DOHH2 (cell line): Measurements from ENCODE around the gene CYFIP2.

Experiments
- H3F3A ChIP-seq: fragments of 200-600 bp; sonication (generic), shearing (Covaris generic); 2 replicates; pipeline ENCODE4 v1.6.0; 2016; ENCODE audit warnings: antibody characterized with exemption, mild to moderate bottlenecking; ENCODE audit not compliant: control insufficient read depth, insufficient read depth
- H3K27ac ChIP-seq: fragments of 200-600 bp; sonication (generic); 2 replicates; pipeline ENCODE4 v1.5.1; 2014; ENCODE audit warnings: low read depth, mild to moderate bottlenecking, low read length, moderate library complexity
- H3K27me3 ChIP-seq: fragments of 200-600 bp; sonication (generic); 2 replicates; pipeline ENCODE4 v1.6.1; 2014; ENCODE audit warnings: mild to moderate bottlenecking, low read length, mixed read lengths; ENCODE audit not compliant: control insufficient read depth
- H3K36me3 ChIP-seq: fragments of 200-600 bp; sonication (generic); 2 replicates; pipeline ENCODE4 v1.6.1; 2014; ENCODE audit warnings: mild to moderate bottlenecking, low read length, moderate library complexity, mixed read lengths; ENCODE audit not compliant: control insufficient read depth
- H3K4me1 ChIP-seq: fragments of 200-600 bp; sonication (generic); 2 replicates; pipeline ENCODE4 v1.6.1; 2014; ENCODE audit warnings: mild to moderate bottlenecking, low read length, mixed read lengths; ENCODE audit not compliant: control insufficient read depth
- H3K4me2 ChIP-seq: fragments of 200-600 bp; sonication (generic); 2 replicates; pipeline ENCODE4 v1.6.0; 2014; ENCODE audit warnings: mild to moderate bottlenecking, low read length, moderate library complexity
- H3K4me3 ChIP-seq: fragments of 200-600 bp; sonication (generic); 2 replicates; pipeline ENCODE4 v1.5.1; 2014; ENCODE audit warnings: mild to moderate bottlenecking, low read length, mixed read lengths
- H3K79me2 ChIP-seq: fragments of 200-600 bp; sonication (generic); 2 replicates; pipeline ENCODE4 v1.6.1; 2014; ENCODE audit warnings: mild to moderate bottlenecking, low read length, mixed read lengths; ENCODE audit not compliant: control insufficient read depth
- H3K9me2 ChIP-seq: fragments of 200-600 bp; sonication (generic); replicated peaks from 2 replicates; pipeline ENCODE4 v1.6.1; 2014; ENCODE audit warnings: mild to moderate bottlenecking, low read length, mixed read lengths; ENCODE audit not compliant: control insufficient read depth
- H3K9me3 ChIP-seq: fragments of 200-600 bp; sonication (generic); 2 replicates; pipeline ENCODE4 v1.6.1; 2014; ENCODE audit warnings: antibody characterized with exemption, low read length, mixed read lengths; ENCODE audit not compliant: control insufficient read depth, insufficient read depth
- H4K20me1 ChIP-seq: fragments of 200-600 bp; sonication (generic); 2 replicates; pipeline ENCODE4 v1.6.0; 2014; ENCODE audit warnings: low read depth, mild to moderate bottlenecking, antibody characterized with exemption, low read length, moderate library complexity; ENCODE audit not compliant: control insufficient read depth, insufficient read depth
- CTCF ChIP-seq: fragments of 200-600 bp; sonication (generic); IDR thresholded peaks from one replicate; pipeline ENCODE4 v1.5.1; 2014; ENCODE audit warnings: antibody characterized with exemption, mild to moderate bottlenecking, low read depth, low read length; ENCODE audit not compliant: poor library complexity, severe bottlenecking
- EZH2phosphoT487 ChIP-seq: fragments of 200-600 bp; sonication (generic); IDR thresholded peaks from 2 replicates; pipeline ENCODE4 v1.6.1; 2017; ENCODE audit warnings: borderline replicate concordance, mild to moderate bottlenecking, antibody characterized with exemption, low read length, moderate library complexity, mixed read lengths

CYFIP2 gene

DNA sequence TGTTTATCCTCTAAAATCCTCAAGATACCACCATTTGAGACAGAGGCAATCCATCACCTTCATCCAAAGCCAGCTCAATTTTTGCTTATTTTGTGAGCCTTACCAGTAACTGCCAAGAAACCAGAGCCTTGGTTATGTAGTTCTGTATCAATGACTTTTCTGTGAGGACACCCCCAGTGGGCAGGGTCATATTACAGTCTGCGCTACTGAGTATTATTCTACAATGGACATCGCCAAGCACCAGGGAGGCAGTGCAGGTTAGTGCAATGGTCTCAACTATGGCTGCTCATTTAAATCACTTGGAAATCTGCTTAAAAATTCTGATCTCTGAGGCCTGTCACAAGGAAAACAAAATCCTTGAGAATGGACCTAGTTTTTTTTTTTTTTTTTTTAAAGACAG, 103.6 kb downstream of the CYFIP2 start:
- Histone ChIP-seq H3K4me2 (no peak overlapping the region), H3K27ac (no peak overlapping the region), H3K36me3 (peaks cover 82% of the 10 kb centered on the region), H3K9me2 (no peaks in the 10 kb centered on the region), H3K9me3 (no peaks in the 10 kb centered on the region), H3K79me2 (no peaks in the 10 kb centered on the region), H3K4me3 (no peak overlapping the region), H3F3A (no peaks in the 10 kb centered on the region), H3K27me3 (no peaks in the 10 kb centered on the region), H4K20me1 (no peaks in the 10 kb centered on the region), H3K4me1 (no peaks in the 10 kb centered on the region)
- no peak for TF ChIP-seq CTCF
- TF ChIP-seq EZH2phosphoT487, result no peak

GRCh38 chr5:157370967-157371366, 105.0 kb downstream of the CYFIP2 start:
- TF ChIP-seq CTCF (no peak), EZH2phosphoT487 (no peak)
- Histone ChIP-seq H3K27ac (no peak overlapping the region), H3K9me3 (no peaks in the 10 kb centered on the region), H4K20me1 (no peaks in the 10 kb centered on the region), H3K4me2 (no peak overlapping the region), H3K36me3 (peaks cover 77% of the 10 kb centered on the region), H3K4me1 (no peaks in the 10 kb centered on the region), H3K79me2 (no peaks in the 10 kb centered on the region), H3K4me3 (no peak overlapping the region), H3F3A (no peaks in the 10 kb centered on the region), H3K9me2 (no peaks in the 10 kb centered on the region), H3K27me3 (no peaks in the 10 kb centered on the region)

- H3K27me3 ChIP-seq, result no peaks in the 10 kb centered on the region
- no peak overlapping the region for H3K4me3 ChIP-seq
- H3K9me2 ChIP-seq, result no peaks in the 10 kb centered on the region
- no peaks in the 10 kb centered on the region for H4K20me1 ChIP-seq
- H3K79me2 ChIP-seq, result no peaks in the 10 kb centered on the region
- TF ChIP-seq EZH2phosphoT487, result no peak
- no peak for TF ChIP-seq CTCF
- H3K4me2 ChIP-seq, result no peak overlapping the region
- no peaks in the 10 kb centered on the region for H3K4me1 ChIP-seq
- H3K9me3 ChIP-seq, result no peaks in the 10 kb centered on the region
- no peaks in the 10 kb centered on the region for H3F3A ChIP-seq
- no peak overlapping the region for H3K27ac ChIP-seq
- H3K36me3 ChIP-seq, result peaks cover 77% of the 10 kb centered on the region
These were observed 105.9 kb downstream of the CYFIP2 start for GRCh38 chr5:157371655-157372471.
